H9 (cell line): ENCODE results near the gene PAK1. TPM values are rescaled to one million over a fixed set of nuclear protein-coding genes. Genes with fewer than 3 reads are reported as not detected.

Experiments
- DNase-seq: peaks from one replicate; pipeline ENCODE4 v3.0.0-alpha.2; 2017
- H2AFZ ChIP-seq: one replicate; pipeline ENCODE4 v1.6.1; 2013; ENCODE audit warnings: mild to moderate bottlenecking, low read length, control low read depth, moderate library complexity
- H2AK5ac ChIP-seq: 2 replicates; pipeline ENCODE4 v1.6.1; 2013; ENCODE audit warnings: low read length, control low read depth, mixed read lengths; ENCODE audit not compliant: insufficient read length
- H2BK120ac ChIP-seq: one replicate; pipeline ENCODE4 v1.6.1; 2013; ENCODE audit warnings: low read depth, mild to moderate bottlenecking, low read length, control low read depth, inconsistent platforms; ENCODE audit not compliant: poor library complexity, severe bottlenecking
- H2BK12ac ChIP-seq: 2 replicates; pipeline ENCODE4 v1.6.1; 2013; ENCODE audit warnings: low read length, control low read depth, mixed read lengths, low read depth; ENCODE audit not compliant: insufficient read length
- H2BK15ac ChIP-seq: 2 replicates; pipeline ENCODE4 v1.6.1; 2013; ENCODE audit warnings: low read depth, low read length, control low read depth
- H2BK20ac ChIP-seq: one replicate; pipeline ENCODE4 v1.6.1; 2013; ENCODE audit warnings: low read depth, mild to moderate bottlenecking, low read length, control low read depth, inconsistent platforms; ENCODE audit not compliant: poor library complexity, severe bottlenecking
- H2BK5ac ChIP-seq: 2 replicates; pipeline ENCODE4 v1.6.1; 2013; ENCODE audit warnings: low read length, control low read depth, mixed read lengths; ENCODE audit not compliant: insufficient read length
- H3K14ac ChIP-seq: 2 replicates; pipeline ENCODE4 v1.6.1; 2013; ENCODE audit warnings: low read length, control low read depth; ENCODE audit not compliant: insufficient read depth
- H3K18ac ChIP-seq: 2 replicates; pipeline ENCODE4 v1.6.1; 2013; ENCODE audit warnings: low read depth, mild to moderate bottlenecking, mixed read lengths, low read length, control low read depth; ENCODE audit not compliant: insufficient read length
- H3K23ac ChIP-seq: 2 replicates; pipeline ENCODE4 v1.6.1; 2013; ENCODE audit warnings: low read length, control low read depth, mixed read lengths, low read depth; ENCODE audit not compliant: insufficient read length
- H3K23me2 ChIP-seq: 2 replicates; pipeline ENCODE4 v1.6.1; 2013; ENCODE audit warnings: low read depth, mild to moderate bottlenecking, mixed read lengths, low read length, control low read depth; ENCODE audit not compliant: insufficient read length, poor library complexity, severe bottlenecking
- H3K27ac ChIP-seq: 2 replicates; pipeline ENCODE4 v1.5.1; 2013; ENCODE audit warnings: low read length, control low read depth, mixed read lengths, low read depth; ENCODE audit not compliant: insufficient read length
- H3K27me3 ChIP-seq: 2 replicates; pipeline ENCODE4 v1.6.1; 2013; ENCODE audit warnings: low read length, control low read depth, inconsistent platforms; ENCODE audit not compliant: insufficient read depth
- H3K4ac ChIP-seq: 2 replicates; pipeline ENCODE4 v1.6.1; 2013; ENCODE audit warnings: low read depth, mild to moderate bottlenecking, control low read depth, inconsistent platforms, low read length, moderate library complexity
- H3K4me1 ChIP-seq: 2 replicates; pipeline ENCODE4 v1.6.1; 2013; ENCODE audit warnings: low read length, control low read depth, inconsistent platforms; ENCODE audit not compliant: insufficient read depth
- H3K4me2 ChIP-seq: 2 replicates; pipeline ENCODE4 v1.6.1; 2013; ENCODE audit warnings: low read length, control low read depth, mixed read lengths; ENCODE audit not compliant: insufficient read length, insufficient read depth
- H3K56ac ChIP-seq: 2 replicates; pipeline ENCODE4 v1.6.1; 2013; ENCODE audit warnings: low read depth, mild to moderate bottlenecking, mixed read lengths, low read length, control low read depth; ENCODE audit not compliant: insufficient read length
- H3K79me1 ChIP-seq: 2 replicates; pipeline ENCODE4 v1.6.1; 2013; ENCODE audit warnings: low read depth, mild to moderate bottlenecking, moderate library complexity, low read length, control low read depth, inconsistent platforms; ENCODE audit not compliant: insufficient read depth, poor library complexity, severe bottlenecking
- H3K79me2 ChIP-seq: 2 replicates; pipeline ENCODE4 v1.6.1; 2013; ENCODE audit warnings: low read length, control low read depth, inconsistent platforms; ENCODE audit not compliant: insufficient read depth
- H3K9ac ChIP-seq: 2 replicates; pipeline ENCODE4 v1.6.1; 2013; ENCODE audit warnings: low read length, control low read depth, mixed read lengths; ENCODE audit not compliant: insufficient read length; ENCODE audit errors: extremely low read depth
- H3K9me3 ChIP-seq: one replicate; pipeline ENCODE4 v1.6.1; 2013; ENCODE audit warnings: low read depth, low read length, inconsistent platforms; ENCODE audit not compliant: control insufficient read depth
- H3T11ph ChIP-seq: one replicate; pipeline ENCODE4 v1.6.1; 2013; ENCODE audit warnings: mild to moderate bottlenecking, low read length, control low read depth, inconsistent platforms
- H4K20me1 ChIP-seq: one replicate; pipeline ENCODE4 v1.6.1; 2013; ENCODE audit not compliant: control insufficient read depth, insufficient read length, insufficient read depth
- H4K5ac ChIP-seq: 2 replicates; pipeline ENCODE4 v1.6.1; 2013; ENCODE audit warnings: low read depth, mild to moderate bottlenecking, mixed read lengths, low read length, control low read depth; ENCODE audit not compliant: insufficient read length
- H4K8ac ChIP-seq: replicated peaks from 2 replicates; pipeline ENCODE4 v1.6.1; 2013; ENCODE audit warnings: low read length, control low read depth, mixed read lengths, low read depth; ENCODE audit not compliant: insufficient read length
- H4K91ac ChIP-seq: 2 replicates; pipeline ENCODE4 v1.6.1; 2013; ENCODE audit warnings: low read depth, mild to moderate bottlenecking, moderate library complexity, mixed read lengths, low read length, control low read depth; ENCODE audit not compliant: insufficient read length
- H3K27ac Mint-ChIP-seq, 3 experiments: 2 replicates in 2 of 3; 3 replicates in 1 of 3; pipeline ENCODE4 v1.8.0; 2020 to 2021; ENCODE audit warnings: mixed read lengths in 3 of 3, mild to moderate bottlenecking in 1 of 3, moderate library complexity in 1 of 3
- H3K27me3 Mint-ChIP-seq: 2 replicates; pipeline ENCODE4 v1.8.0; 2021; ENCODE audit warnings: low read depth, mild to moderate bottlenecking, moderate library complexity, mixed read lengths
- H3K36me3 Mint-ChIP-seq, 3 experiments: 2 replicates in 2 of 3; 3 replicates in 1 of 3; pipeline ENCODE4 v1.8.0; 2020 to 2021; ENCODE audit warnings: low read depth in 3 of 3, mixed read lengths in 3 of 3; ENCODE audit not compliant: insufficient read depth in 1 of 3
- H3K4me1 Mint-ChIP-seq, 2 experiments: 2 replicates each; pipeline ENCODE4 v1.8.0; 2020; ENCODE audit warnings: mixed read lengths in 2 of 2
- H3K4me3 Mint-ChIP-seq, 2 experiments: 2 replicates in 1 of 2; 3 replicates in 1 of 2; pipeline ENCODE4 v1.8.0; 2020 to 2021; ENCODE audit warnings: mild to moderate bottlenecking in 2 of 2, mixed read lengths in 2 of 2, moderate library complexity in 1 of 2
- H3K9me3 Mint-ChIP-seq, 2 experiments: 2 replicates in 1 of 2; 3 replicates in 1 of 2; pipeline ENCODE4 v1.8.0; 2020; ENCODE audit warnings: mild to moderate bottlenecking in 2 of 2, mixed read lengths in 2 of 2, moderate library complexity in 1 of 2
- WGBS: extraction: QIAGEN DNeasy Blood & Tissue Kit; methylation state at CpG from one replicate; pipeline ENCODE4 v1.1.7; 2013; ENCODE audit warnings: missing lambda C conversion rate, low lambda C conversion rate, mixed read lengths; ENCODE audit not compliant: insufficient read length; ENCODE audit errors: extremely low coverage; 5-methylcytosine and 5-hydroxymethylcytosine counted together
- total RNA-seq: library from RNA; stranded (reverse); gene quantifications from 2 replicates; pipeline ENCODE4 v1.2.1, GENCODE V29; 2021
- TF ChIP-seq, protein P1 (sequence below): fragments of 200-600 bp; sonication (generic); conservative IDR thresholded peaks from 3 replicates; pipeline ENCODE4 v1.8.0; 2021; ENCODE audit warnings: antibody characterized with exemption, mild to moderate bottlenecking

The PAK1 gene
- total RNA-seq, 1 experiment from 2014 or later: 122 TPM

DNA sequence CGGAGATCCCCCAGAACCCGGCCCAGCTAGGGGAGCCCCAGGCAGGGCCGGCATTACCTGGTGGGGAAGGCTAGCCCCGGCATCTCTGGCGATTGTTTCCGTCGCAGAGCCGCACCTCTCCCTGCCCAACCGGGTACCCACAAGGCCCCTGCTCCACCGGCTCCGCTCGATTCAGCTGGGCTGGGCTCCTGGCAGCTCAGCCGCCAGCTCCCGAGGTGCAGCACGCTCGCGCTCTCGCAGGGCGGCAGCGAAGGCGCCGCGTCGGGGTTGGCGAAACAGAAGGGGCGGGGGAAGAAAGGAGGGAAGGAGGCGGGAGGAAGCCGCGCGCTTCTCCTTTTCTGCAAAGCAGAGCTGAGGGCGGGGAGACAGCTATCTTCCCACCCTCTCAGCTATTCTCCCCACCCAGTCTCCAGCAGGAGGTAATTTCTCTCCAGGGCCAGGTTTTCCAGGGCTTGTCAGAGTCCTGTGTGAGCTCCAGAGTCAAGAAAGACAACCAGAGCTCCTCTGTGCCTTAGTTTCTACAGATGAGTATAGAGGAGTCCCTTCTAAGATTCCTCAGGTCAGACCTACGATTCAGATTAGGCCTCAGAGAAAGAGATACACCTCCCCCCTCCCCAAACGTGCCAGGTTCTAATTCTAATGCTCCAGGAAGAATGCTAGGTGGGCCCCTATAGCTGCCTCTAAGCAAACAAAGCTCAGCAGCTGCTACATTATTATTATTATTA is 62.0 kb downstream of the PAK1 start:
- Histone ChIP-seq H2BK15ac (no peak overlapping the region), H3T11ph (no peak overlapping the region), H3K9ac (peak overlapping the region; percentile 60), H2BK120ac (no peak overlapping the region), H3K4me2 (peak overlapping the region; percentile 90), H4K20me1 (no peaks in the 10 kb centered on the region), H3K27ac (no peak overlapping the region), H2AFZ (no peak overlapping the region), H2BK12ac (no peak overlapping the region), H3K79me1 (no peaks in the 10 kb centered on the region), H4K5ac (no peak overlapping the region), H3K9me3 (no peaks in the 10 kb centered on the region), H3K23ac (no peak overlapping the region), H3K4me1 (peaks cover 15% of the 10 kb centered on the region), H3K23me2 (peaks cover 11% of the 10 kb centered on the region), H4K91ac (no peak overlapping the region), H2BK20ac (no peak overlapping the region), H3K14ac (peak overlapping the region; percentile 82; the same call in 1 of the 2 replicates), H3K27me3 (no peaks in the 10 kb centered on the region), H4K8ac (no peak overlapping the region), H2BK5ac (no peak overlapping the region), H3K4ac (no peak overlapping the region), H3K18ac (no peak overlapping the region), H2AK5ac (no peak overlapping the region), H3K56ac (no peak overlapping the region), H3K79me2 (peaks cover 41% of the 10 kb centered on the region; the same call in 1 of the 2 replicates)
- no peaks in the 10 kb centered on the region; a peak in 2 of 7 replicates for H3K36me3 Mint-ChIP-seq
- no CpG with 5 or more reads among the region's 33 CpGs for WGBS
- TF ChIP-seq, protein P1, sequence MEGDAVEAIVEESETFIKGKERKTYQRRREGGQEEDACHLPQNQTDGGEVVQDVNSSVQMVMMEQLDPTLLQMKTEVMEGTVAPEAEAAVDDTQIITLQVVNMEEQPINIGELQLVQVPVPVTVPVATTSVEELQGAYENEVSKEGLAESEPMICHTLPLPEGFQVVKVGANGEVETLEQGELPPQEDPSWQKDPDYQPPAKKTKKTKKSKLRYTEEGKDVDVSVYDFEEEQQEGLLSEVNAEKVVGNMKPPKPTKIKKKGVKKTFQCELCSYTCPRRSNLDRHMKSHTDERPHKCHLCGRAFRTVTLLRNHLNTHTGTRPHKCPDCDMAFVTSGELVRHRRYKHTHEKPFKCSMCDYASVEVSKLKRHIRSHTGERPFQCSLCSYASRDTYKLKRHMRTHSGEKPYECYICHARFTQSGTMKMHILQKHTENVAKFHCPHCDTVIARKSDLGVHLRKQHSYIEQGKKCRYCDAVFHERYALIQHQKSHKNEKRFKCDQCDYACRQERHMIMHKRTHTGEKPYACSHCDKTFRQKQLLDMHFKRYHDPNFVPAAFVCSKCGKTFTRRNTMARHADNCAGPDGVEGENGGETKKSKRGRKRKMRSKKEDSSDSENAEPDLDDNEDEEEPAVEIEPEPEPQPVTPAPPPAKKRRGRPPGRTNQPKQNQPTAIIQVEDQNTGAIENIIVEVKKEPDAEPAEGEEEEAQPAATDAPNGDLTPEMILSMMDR: no peak
- H3K9me3 Mint-ChIP-seq: no peaks in the 10 kb centered on the region
- peak; percentile 90 for DNase-seq
- H3K27ac Mint-ChIP-seq: peak overlapping the region; percentile 89 to 96 (median 96)
- H3K4me3 Mint-ChIP-seq: peak overlapping the region; percentile 78 to 91
- no peaks in the 10 kb centered on the region for H3K27me3 Mint-ChIP-seq
- H3K4me1 Mint-ChIP-seq: peaks cover 59 to 62% of the 10 kb centered on the region in 2 experiments
